Measurements from ENCODE around the gene TUBB2A.

TUBB2A gene

DNA sequence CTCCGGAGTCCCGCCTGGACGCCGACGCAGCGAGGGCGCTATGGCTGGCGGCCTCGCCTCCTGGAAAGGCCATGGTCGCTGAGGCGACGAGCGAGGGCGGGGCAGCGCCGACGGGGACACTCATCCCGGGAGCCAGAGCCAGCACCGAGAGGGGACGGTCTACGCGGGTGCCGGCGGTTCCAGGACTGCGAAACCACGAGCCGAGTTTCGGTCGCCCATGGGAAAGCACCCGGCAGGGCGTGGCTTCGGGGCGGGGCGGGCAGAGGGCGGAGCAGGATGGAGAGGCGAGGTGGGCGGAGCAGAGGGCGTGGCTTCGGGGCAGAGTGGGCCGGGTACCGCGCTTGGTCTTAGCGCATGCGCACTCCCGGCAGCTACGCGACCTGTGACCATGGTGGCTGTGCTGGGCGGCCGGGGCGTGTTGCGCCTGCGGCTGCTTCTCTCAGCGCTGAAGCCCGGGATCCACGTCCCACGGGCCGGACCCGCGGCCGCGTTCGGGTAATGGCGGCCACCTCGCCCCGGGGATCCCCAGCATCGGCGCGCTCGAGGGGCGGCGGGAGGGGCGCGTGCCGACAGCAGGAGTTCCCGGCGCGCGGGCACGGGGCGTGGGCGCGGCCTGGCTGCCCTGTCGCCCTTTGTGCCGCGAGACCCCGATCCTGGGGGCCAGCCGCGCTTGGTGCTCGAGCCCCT lies 38.8 kb downstream of the TUBB2A start, which contains the start of gene BPHL:
BPHL (plus strand) TSS at position 359 of the 687 bp plus-strand sequence; CDS start at position 389, 30 bp downstream.
- DNase-seq, result peak; percentile 99

DNA sequence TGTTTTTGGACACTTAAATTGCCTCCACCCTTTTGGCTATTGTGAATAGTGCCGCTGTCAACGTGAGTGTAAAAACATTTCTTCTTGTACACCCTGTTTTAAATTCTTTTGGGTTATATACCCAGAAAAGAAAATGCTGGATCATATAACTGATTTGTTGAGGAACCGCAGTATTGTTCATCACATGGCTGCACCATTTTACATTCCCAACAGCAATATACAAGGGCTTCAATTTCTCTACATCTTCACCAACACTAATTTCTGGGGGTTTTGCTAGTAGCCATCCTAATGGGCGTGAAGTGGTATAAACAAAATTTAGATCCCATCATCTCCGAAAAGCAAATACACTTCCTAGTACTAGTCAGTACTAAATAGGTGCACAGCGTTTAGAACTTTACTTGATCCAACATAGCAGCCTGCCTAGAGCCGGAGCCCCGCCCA lies 39.4 kb downstream of the TUBB2A start:
- no peak for DNase-seq

DNA sequence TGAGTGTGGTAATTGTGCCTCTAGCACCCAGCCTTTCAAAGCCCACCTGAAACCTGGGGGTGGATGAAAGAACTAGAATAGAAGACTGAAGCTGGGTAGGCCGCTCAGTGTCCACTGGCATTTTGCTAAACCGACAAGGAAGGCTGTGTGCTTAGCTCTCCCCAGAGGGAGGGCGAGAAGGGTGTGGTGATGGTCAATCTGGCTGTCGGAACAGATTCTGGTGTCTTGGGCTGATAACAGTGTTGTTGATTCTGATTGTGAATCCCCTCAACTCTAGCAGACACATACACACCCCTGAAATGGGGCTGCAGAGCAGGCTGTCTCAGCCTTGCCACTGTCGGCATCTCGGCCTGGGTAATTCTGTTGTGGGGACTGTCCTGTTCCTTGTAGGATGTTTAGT lies 43.0 kb downstream of the TUBB2A start:
- DNase-seq, result no peak

DNA sequence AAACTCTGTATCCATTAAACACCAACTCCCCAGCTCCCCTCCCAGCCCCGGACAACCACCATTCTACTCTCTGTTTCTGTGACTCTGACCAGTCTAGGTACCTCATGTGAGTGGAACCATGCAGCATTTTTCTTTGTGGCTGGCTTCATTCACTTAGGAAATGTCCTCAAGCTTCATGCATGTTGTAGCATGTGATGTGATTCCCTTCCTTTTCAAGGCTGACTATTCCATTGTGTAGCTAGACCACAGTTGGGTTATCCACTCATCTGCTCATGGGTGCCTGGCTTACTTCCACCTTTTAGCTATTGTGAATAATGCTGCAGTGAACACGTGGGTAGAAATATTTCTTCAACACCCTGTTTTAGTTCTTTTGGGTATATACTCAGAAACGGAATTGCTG lies 47.6 kb downstream of the TUBB2A start:
- DNase-seq, result no peak

DNA sequence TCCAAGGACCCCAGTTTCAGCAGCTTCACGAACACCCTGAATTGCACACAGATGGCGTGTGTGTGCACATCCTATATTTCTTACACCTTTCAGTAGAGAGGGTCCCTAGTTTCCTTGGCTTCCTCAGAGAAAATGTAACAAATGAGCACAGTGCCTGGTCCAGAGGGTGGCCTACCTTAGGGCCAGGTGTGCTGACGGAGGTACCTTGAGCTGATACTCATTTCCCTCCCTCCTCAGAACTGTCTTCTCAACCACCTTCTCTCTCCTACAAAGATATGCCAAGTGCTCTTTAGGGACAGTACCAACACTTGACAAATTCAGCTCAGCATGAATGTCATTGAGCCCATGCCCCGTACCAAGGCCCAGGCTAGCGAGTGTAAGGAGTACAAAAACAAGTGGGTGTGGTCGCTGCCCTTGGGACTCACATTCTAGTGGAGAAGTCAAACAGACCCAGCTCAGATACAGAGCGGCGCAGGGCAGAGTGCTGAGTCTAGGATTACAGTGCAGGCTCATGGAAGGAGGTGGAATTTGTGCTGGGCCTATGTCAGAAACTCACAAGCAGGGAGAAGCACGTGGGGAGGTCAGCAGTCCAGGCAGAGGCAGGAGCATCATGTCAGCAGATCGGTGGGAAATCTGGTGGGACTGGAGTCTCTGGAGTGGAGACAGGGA lies 48.5 kb downstream of the TUBB2A start:
- DNase-seq, result no peak

All from inflammatory macrophage treated with lipopolysaccharide for 4 hours (primary cell).